Keratinocyte (primary cell): ENCODE data around the gene PRKAR1A. TPM values are rescaled to one million over a fixed set of nuclear protein-coding genes. Genes with fewer than 3 reads are reported as not detected.

ENCODE experiments used
- DNase-seq: peaks from one replicate; pipeline ENCODE4 v3.0.0-alpha.2; 2011; ENCODE audit warnings: low read depth, missing footprints, low spot score
- FAIRE-seq: peaks from 2 replicates; lab custom pipeline; 2011; peaks lifted over from hg19 to GRCh38; lab: Jason Lieb, UNC
- H2AFZ ChIP-seq: 2 replicates; pipeline ENCODE4 v1.6.0; 2012; ENCODE audit warnings: low read length, control low read depth, inconsistent platforms; ENCODE audit not compliant: control insufficient read depth
- H3K27ac ChIP-seq: 2 replicates; pipeline ENCODE4 v1.5.1; 2011; ENCODE audit warnings: low read length; ENCODE audit not compliant: control insufficient read depth, insufficient read depth
- H3K27me3 ChIP-seq: 3 replicates; pipeline ENCODE4 v1.6.0; 2011; ENCODE audit warnings: low read length; ENCODE audit not compliant: control insufficient read depth, insufficient read depth; ENCODE audit errors: extremely low read depth
- H3K36me3 ChIP-seq, 2 experiments: 2 replicates in 1 of 2; 3 replicates in 1 of 2; pipeline ENCODE4 v1.5.1; 2011; ENCODE audit warnings: low read length in 2 of 2, mild to moderate bottlenecking in 1 of 2; ENCODE audit not compliant: control insufficient read depth in 2 of 2, insufficient read depth in 2 of 2; ENCODE audit errors: extremely low read depth in 1 of 2
- H3K4me1 ChIP-seq: 3 replicates; pipeline ENCODE4 v1.5.1; 2011; ENCODE audit warnings: low read length; ENCODE audit not compliant: control insufficient read depth, insufficient read depth; ENCODE audit errors: extremely low read depth
- H3K4me2 ChIP-seq: 3 replicates; pipeline ENCODE4 v1.6.0; 2011; ENCODE audit warnings: low read depth, low read length; ENCODE audit not compliant: control insufficient read depth, insufficient read depth; ENCODE audit errors: extremely low read depth
- H3K4me3 ChIP-seq, 3 experiments: fragments of 200-600 bp in 1 of 3; sonication (generic) in 1 of 3; 2 replicates in 2 of 3; 3 replicates in 1 of 3; pipeline ENCODE4 v1.5.1; 2011 to 2016; ENCODE audit warnings: low read length in 3 of 3, mild to moderate bottlenecking in 3 of 3, control low read depth in 2 of 3, inconsistent platforms in 1 of 3, low read depth in 1 of 3, mixed read lengths in 1 of 3, mixed run types in 1 of 3, moderate library complexity in 1 of 3; ENCODE audit not compliant: control insufficient read depth in 2 of 3, insufficient read depth in 2 of 3; ENCODE audit errors: extremely low read depth in 1 of 3
- H3K79me2 ChIP-seq: 2 replicates; pipeline ENCODE4 v1.6.0; 2012; ENCODE audit warnings: low read length; ENCODE audit not compliant: control insufficient read depth, insufficient read depth
- H3K9ac ChIP-seq: 3 replicates; pipeline ENCODE4 v1.6.0; 2011; ENCODE audit warnings: low read length; ENCODE audit not compliant: control insufficient read depth, insufficient read depth; ENCODE audit errors: extremely low read depth
- H3K9me1 ChIP-seq: 3 replicates; pipeline ENCODE4 v1.6.0; 2011; ENCODE audit warnings: low read length; ENCODE audit not compliant: control insufficient read depth, insufficient read depth; ENCODE audit errors: extremely low read depth
- H3K9me3 ChIP-seq: 2 replicates; pipeline ENCODE4 v1.5.1; 2012; ENCODE audit warnings: low read depth, low read length; ENCODE audit not compliant: control insufficient read depth
- H4K20me1 ChIP-seq: 3 replicates; pipeline ENCODE4 v1.6.0; 2011; ENCODE audit warnings: low read length; ENCODE audit not compliant: control insufficient read depth, insufficient read depth; ENCODE audit errors: extremely low read depth
- EZH2 ChIP-seq: IDR thresholded peaks from one replicate; pipeline ENCODE4 v1.6.1; 2012; ENCODE audit warnings: inconsistent platforms, mild to moderate bottlenecking, low read length, moderate library complexity
- dilution Hi-C: fragments of 300-500 bp; cut with MboI; formaldehyde crosslinking; loops from one replicate; pipeline ENCODE4 v1.7.0; 2020; ENCODE audit warnings: low sequenced_read_pairs; ENCODE audit not compliant: extremely low pct_ligation_motif_present
- polyA plus RNA-seq, 5 experiments: library from polyadenylated mRNA; depleted of rRNA in 3 of 5; stranded (reverse) in 3 of 5; stranded (forward) in 1 of 5; unstranded in 1 of 5; fragments of >200 nt; gene quantifications; 1 replicate in 1 of 5; 2 replicates in 3 of 5; 3 replicates in 1 of 5; pipeline versions ENCODE4 v1.2.1 to v1.2.3, GENCODE V29; 2011 to 2012; ENCODE audit warnings: missing spikeins in 2 of 5, low read depth in 1 of 5, low replicate concordance in 1 of 5
- TF ChIP-seq, protein P1 (sequence below), 3 experiments: IDR thresholded peaks in 1 of 3; conservative IDR thresholded peaks in 1 of 3; optimal IDR thresholded peaks in 1 of 3; 2 replicates in 2 of 3; 3 replicates in 1 of 3; pipeline versions ENCODE3 to v1.5.1; 2011; ENCODE audit warnings: low read length in 3 of 3, mild to moderate bottlenecking in 3 of 3, moderate library complexity in 2 of 3, control low read depth in 1 of 3, inconsistent platforms in 1 of 3; ENCODE audit not compliant: insufficient read depth in 2 of 3; ENCODE audit errors: extremely low read depth in 1 of 3

Gene PRKAR1A
- polyA plus RNA-seq, 1 donor (not counting 4 experiments of a cell fraction or from before 2014, with no cell fraction given), result 212 TPM

DNA sequence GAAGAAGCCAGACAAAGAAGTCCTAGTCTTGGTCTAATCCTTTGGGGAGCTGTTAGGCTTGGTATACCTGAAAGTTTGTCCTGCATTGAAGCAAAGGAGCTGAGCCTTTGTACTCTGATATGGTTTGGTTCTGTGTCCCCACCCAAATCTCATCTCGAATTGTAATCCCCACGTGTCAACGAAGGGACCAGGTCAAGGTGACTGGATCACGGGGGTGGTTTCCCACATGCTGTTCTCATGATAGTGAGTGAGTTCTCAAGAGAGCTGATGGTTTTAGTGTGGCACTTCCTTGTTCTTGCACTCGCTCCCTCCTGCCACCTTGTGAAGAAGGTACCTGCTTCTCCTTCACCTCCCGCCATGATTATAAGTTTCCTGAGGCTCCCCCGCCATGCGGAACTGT is 55.4 kb downstream of the PRKAR1A start:
- Histone ChIP-seq H2AFZ (no peak overlapping the region), H3K4me3 (no peak overlapping the region), H3K27ac (no peak overlapping the region), H3K4me1 (peaks cover 18% of the 10 kb centered on the region), H3K36me3 (no peaks in the 10 kb centered on the region), H4K20me1 (no peaks in the 10 kb centered on the region), H3K9ac (no peak overlapping the region), H3K9me3 (no peaks in the 10 kb centered on the region), H3K9me1 (no peaks in the 10 kb centered on the region), H3K79me2 (no peaks in the 10 kb centered on the region), H3K4me2 (no peak overlapping the region), H3K27me3 (no peaks in the 10 kb centered on the region)
- FAIRE-seq (no peak), DNase-seq (no peak)
- dilution Hi-C loops, result no loop called here
- TF ChIP-seq EZH2, result no peak
- TF ChIP-seq, protein P1, sequence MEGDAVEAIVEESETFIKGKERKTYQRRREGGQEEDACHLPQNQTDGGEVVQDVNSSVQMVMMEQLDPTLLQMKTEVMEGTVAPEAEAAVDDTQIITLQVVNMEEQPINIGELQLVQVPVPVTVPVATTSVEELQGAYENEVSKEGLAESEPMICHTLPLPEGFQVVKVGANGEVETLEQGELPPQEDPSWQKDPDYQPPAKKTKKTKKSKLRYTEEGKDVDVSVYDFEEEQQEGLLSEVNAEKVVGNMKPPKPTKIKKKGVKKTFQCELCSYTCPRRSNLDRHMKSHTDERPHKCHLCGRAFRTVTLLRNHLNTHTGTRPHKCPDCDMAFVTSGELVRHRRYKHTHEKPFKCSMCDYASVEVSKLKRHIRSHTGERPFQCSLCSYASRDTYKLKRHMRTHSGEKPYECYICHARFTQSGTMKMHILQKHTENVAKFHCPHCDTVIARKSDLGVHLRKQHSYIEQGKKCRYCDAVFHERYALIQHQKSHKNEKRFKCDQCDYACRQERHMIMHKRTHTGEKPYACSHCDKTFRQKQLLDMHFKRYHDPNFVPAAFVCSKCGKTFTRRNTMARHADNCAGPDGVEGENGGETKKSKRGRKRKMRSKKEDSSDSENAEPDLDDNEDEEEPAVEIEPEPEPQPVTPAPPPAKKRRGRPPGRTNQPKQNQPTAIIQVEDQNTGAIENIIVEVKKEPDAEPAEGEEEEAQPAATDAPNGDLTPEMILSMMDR (optimal IDR thresholded peaks at IDR 0.05 in 1 of 3, IDR thresholded peaks at IDR 0.05 in 1 of 3, conservative IDR thresholded peaks at IDR 0.05 in 1 of 3; ENCODE audit: extremely low read depth in 1 of 3, insufficient read depth in 2 of 3, low read length in 3 of 3), result no peak

DNA sequence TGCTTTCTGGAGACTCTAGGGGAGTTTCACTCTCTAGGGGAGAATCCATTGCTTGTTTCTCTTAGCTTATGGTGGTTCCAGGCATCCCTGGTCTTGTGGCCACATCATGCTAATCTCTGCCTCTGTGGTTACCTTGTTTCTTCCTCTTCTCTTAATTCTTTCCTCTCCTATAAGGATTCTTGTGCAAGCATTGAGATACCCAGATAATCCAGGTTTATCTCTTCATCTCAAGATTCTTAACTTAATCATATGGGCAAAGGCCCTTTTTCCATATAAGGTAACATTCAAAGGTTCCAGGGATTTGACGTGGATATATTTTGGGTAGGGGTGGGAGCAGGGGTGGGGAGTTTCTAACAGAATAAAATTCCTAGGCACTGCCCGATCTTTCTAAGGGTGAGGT is 56.4 kb downstream of the PRKAR1A start:
- H3K9me1 ChIP-seq, result no peaks in the 10 kb centered on the region
- H3K27me3 ChIP-seq, result no peaks in the 10 kb centered on the region
- H3K4me2 ChIP-seq, result no peak overlapping the region
- no peaks in the 10 kb centered on the region for H3K79me2 ChIP-seq
- no peak for DNase-seq
- H3K36me3 ChIP-seq, result no peaks in the 10 kb centered on the region
- no peak for FAIRE-seq
- dilution Hi-C loops, result no loop called here
- H3K9ac ChIP-seq, result no peak overlapping the region
- H3K4me1 ChIP-seq, result peaks cover 17% of the 10 kb centered on the region
- TF ChIP-seq EZH2, result no peak
- TF ChIP-seq, protein P1 (optimal IDR thresholded peaks at IDR 0.05 in 1 of 3, IDR thresholded peaks at IDR 0.05 in 1 of 3, conservative IDR thresholded peaks at IDR 0.05 in 1 of 3; ENCODE audit: extremely low read depth in 1 of 3, insufficient read depth in 2 of 3, low read length in 3 of 3), result no peak
- no peak overlapping the region for H3K27ac ChIP-seq
- no peak overlapping the region for H2AFZ ChIP-seq
- H3K9me3 ChIP-seq, result no peaks in the 10 kb centered on the region
- no peak overlapping the region for H3K4me3 ChIP-seq
- H4K20me1 ChIP-seq, result no peaks in the 10 kb centered on the region
